Measurements from ENCODE around the gene CD33.

DNA sequence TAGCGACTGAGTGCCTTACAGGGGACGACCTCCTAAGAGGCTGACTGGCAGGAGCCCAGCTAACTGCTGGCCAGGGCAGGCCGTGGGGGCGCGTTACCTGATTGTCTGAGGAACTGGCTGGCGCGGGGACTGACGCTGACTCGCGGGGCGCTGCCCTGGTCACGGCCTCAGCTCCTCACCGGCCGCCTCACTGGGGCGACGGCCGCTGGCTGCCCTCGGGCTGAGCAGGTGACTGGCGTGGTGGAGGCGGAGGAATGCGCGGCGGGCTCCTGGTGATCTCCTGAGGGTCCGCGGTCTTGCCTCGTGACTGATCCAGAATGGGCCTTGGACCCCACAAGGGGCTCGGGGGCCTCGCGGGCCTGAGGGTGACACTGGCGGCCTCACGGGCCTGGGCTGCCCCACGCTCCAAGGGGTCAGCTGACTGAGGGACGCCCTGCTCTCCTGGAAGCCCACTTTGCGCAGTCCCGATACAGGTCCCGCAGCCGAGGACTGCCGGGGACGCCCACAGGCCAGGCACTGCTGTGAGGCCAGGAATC, 43.4 kb upstream of the CD33 start:
- no peak for TF ChIP-seq CBX8 (IDR thresholded peaks at IDR 0.05)
- no peak for TF ChIP-seq SMC3 (IDR thresholded peaks at IDR 0.05)
- TF ChIP-seq, protein P1, sequence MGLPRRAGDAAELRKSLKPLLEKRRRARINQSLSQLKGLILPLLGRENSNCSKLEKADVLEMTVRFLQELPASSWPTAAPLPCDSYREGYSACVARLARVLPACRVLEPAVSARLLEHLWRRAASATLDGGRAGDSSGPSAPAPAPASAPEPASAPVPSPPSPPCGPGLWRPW (IDR thresholded peaks at IDR 0.05) = no peak
- no peak for TF ChIP-seq MAZ (IDR thresholded peaks at IDR 0.05; ENCODE audit: borderline replicate concordance, low read depth, low read length)
- TF ChIP-seq ZFP36 (IDR thresholded peaks at IDR 0.05; ENCODE audit: borderline replicate concordance, partially characterized antibody) = no peak
- TF ChIP-seq, protein P2, sequence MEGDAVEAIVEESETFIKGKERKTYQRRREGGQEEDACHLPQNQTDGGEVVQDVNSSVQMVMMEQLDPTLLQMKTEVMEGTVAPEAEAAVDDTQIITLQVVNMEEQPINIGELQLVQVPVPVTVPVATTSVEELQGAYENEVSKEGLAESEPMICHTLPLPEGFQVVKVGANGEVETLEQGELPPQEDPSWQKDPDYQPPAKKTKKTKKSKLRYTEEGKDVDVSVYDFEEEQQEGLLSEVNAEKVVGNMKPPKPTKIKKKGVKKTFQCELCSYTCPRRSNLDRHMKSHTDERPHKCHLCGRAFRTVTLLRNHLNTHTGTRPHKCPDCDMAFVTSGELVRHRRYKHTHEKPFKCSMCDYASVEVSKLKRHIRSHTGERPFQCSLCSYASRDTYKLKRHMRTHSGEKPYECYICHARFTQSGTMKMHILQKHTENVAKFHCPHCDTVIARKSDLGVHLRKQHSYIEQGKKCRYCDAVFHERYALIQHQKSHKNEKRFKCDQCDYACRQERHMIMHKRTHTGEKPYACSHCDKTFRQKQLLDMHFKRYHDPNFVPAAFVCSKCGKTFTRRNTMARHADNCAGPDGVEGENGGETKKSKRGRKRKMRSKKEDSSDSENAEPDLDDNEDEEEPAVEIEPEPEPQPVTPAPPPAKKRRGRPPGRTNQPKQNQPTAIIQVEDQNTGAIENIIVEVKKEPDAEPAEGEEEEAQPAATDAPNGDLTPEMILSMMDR (IDR thresholded peaks at IDR 0.05) = no peak
- TF ChIP-seq HDAC2 (IDR thresholded peaks at IDR 0.05) = no peak
- no peak for TF ChIP-seq KDM5A (IDR thresholded peaks at IDR 0.05)
- TF ChIP-seq GATA3 (IDR thresholded peaks at IDR 0.05; ENCODE audit: borderline replicate concordance) = no peak
- no peak for TF ChIP-seq SREBF2 (IDR thresholded peaks at IDR 0.05)
- no peak for TF ChIP-seq JUNB (IDR thresholded peaks at IDR 0.05)
- TF ChIP-seq POLR2A (IDR thresholded peaks at IDR 0.05; ENCODE audit: low read length) = no peak
- no peak for TF ChIP-seq CHD4 (IDR thresholded peaks at IDR 0.05; ENCODE audit: borderline replicate concordance)

Data from A549 (cell line).